ENCODE measurements around the gene C19orf67.

C19orf67 gene

GRCh38 chr19:14061751-14062557 is 23.6 kb downstream of the C19orf67 start, which contains the start of gene PALM3:
PALM3 (minus strand) TSS chr19:14062076; CDS start chr19:14061980, 96 bp downstream.
- Mint-ChIP-seq H3K9me3 (no peaks in the 10 kb centered on the region), H3K36me3 (no peaks in the 10 kb centered on the region), H3K4me1 (peaks cover 20 to 24% of the 10 kb centered on the region in 2 donors), H3K27me3 (peaks cover 36 to 56% of the 10 kb centered on the region in 2 donors), H3K4me3 (no peak within 1 kb of the TSS), H3K27ac (no peak within 1 kb of the TSS)
- ATAC-seq (replicated peaks) (no peak), DNase-seq (no peak)

- Mint-ChIP-seq H3K27me3 (peaks cover 38 to 57% of the 10 kb centered on the region in 2 donors), H3K4me3 (no peak overlapping the region), H3K4me1 (peaks cover 19 to 20% of the 10 kb centered on the region in 2 donors), H3K36me3 (no peaks in the 10 kb centered on the region), H3K9me3 (no peaks in the 10 kb centered on the region), H3K27ac (no peak overlapping the region)
- no peak for ATAC-seq (replicated peaks)
- DNase-seq = no peak
Observed at GRCh38 chr19:14061081-14061749, 24.4 kb downstream of the C19orf67 start.

- H3K36me3 Mint-ChIP-seq = no peaks in the 10 kb centered on the region
- no peak overlapping the region for H3K4me3 Mint-ChIP-seq
- H3K4me1 Mint-ChIP-seq = peaks cover 16 to 18% of the 10 kb centered on the region in 2 donors
- ATAC-seq (replicated peaks) (no peak), DNase-seq (no peak)
- H3K27ac Mint-ChIP-seq = peak overlapping the region; percentile 65
- no peaks in the 10 kb centered on the region for H3K9me3 Mint-ChIP-seq
- peaks cover 38 to 63% of the 10 kb centered on the region in 2 donors for H3K27me3 Mint-ChIP-seq
Observed at GRCh38 chr19:14059652-14060155, 25.9 kb downstream of the C19orf67 start.

- peaks cover 38 to 64% of the 10 kb centered on the region in 2 donors for H3K27me3 Mint-ChIP-seq
- DNase-seq = no peak
- H3K27ac Mint-ChIP-seq = no peak overlapping the region
- H3K4me3 Mint-ChIP-seq = peak overlapping the region in 1 of 2 donors; percentile 6
- peak; percentile 45 to 56 for ATAC-seq (replicated peaks)
- no peaks in the 10 kb centered on the region for H3K9me3 Mint-ChIP-seq
- peaks cover 0 to 2% of the 10 kb centered on the region in 2 donors for H3K36me3 Mint-ChIP-seq
- H3K4me1 Mint-ChIP-seq = peaks cover 16 to 18% of the 10 kb centered on the region in 2 donors
Observed at GRCh38 chr19:14059093-14059480, 26.5 kb downstream of the C19orf67 start.

GRCh38 chr19:14058182-14059092 is 27.1 kb downstream of the C19orf67 start:
- peaks cover 38 to 64% of the 10 kb centered on the region in 2 donors for H3K27me3 Mint-ChIP-seq
- H3K9me3 Mint-ChIP-seq = no peaks in the 10 kb centered on the region
- H3K27ac Mint-ChIP-seq = no peak overlapping the region
- peaks cover 0 to 7% of the 10 kb centered on the region in 2 donors for H3K36me3 Mint-ChIP-seq
- peak overlapping the region; percentile 1 to 84 for H3K4me3 Mint-ChIP-seq
- H3K4me1 Mint-ChIP-seq = peaks cover 16 to 18% of the 10 kb centered on the region in 2 donors
- no peak for ATAC-seq (replicated peaks)
- no peak for DNase-seq

GRCh38 chr19:14056741-14057356 is 28.7 kb downstream of the C19orf67 start:
- no peak for DNase-seq
- peaks cover 10 to 21% of the 10 kb centered on the region in 2 donors for H3K36me3 Mint-ChIP-seq
- no peak overlapping the region for H3K27ac Mint-ChIP-seq
- no peak for ATAC-seq (replicated peaks)
- H3K4me1 Mint-ChIP-seq = peaks cover 16 to 18% of the 10 kb centered on the region in 2 donors
- peaks cover 38 to 64% of the 10 kb centered on the region in 2 donors for H3K27me3 Mint-ChIP-seq
- peak overlapping the region in 1 of 2 donors; percentile 35 for H3K4me3 Mint-ChIP-seq
- peaks cover 0 to 3% of the 10 kb centered on the region in 2 donors for H3K9me3 Mint-ChIP-seq

- peaks cover 14 to 26% of the 10 kb centered on the region in 2 donors for H3K36me3 Mint-ChIP-seq
- no peak for ATAC-seq (replicated peaks)
- peaks cover 0 to 3% of the 10 kb centered on the region in 2 donors for H3K9me3 Mint-ChIP-seq
- peaks cover 16 to 18% of the 10 kb centered on the region in 2 donors for H3K4me1 Mint-ChIP-seq
- no peak for DNase-seq
- no peak overlapping the region for H3K27ac Mint-ChIP-seq
- peaks cover 35 to 59% of the 10 kb centered on the region in 2 donors for H3K27me3 Mint-ChIP-seq
- H3K4me3 Mint-ChIP-seq = no peak overlapping the region
Observed at GRCh38 chr19:14056069-14056666, 29.4 kb downstream of the C19orf67 start.

GRCh38 chr19:14055396-14055795 is 30.2 kb downstream of the C19orf67 start:
- peaks cover 20 to 33% of the 10 kb centered on the region in 2 donors for H3K36me3 Mint-ChIP-seq
- H3K27me3 Mint-ChIP-seq = peaks cover 33 to 52% of the 10 kb centered on the region in 2 donors
- peaks cover 0 to 3% of the 10 kb centered on the region in 2 donors for H3K9me3 Mint-ChIP-seq
- ATAC-seq (replicated peaks) (no peak), DNase-seq (no peak)
- no peak overlapping the region for H3K4me3 Mint-ChIP-seq
- H3K27ac Mint-ChIP-seq = no peak overlapping the region
- peaks cover 16 to 18% of the 10 kb centered on the region in 2 donors for H3K4me1 Mint-ChIP-seq

GRCh38 chr19:14054721-14055120 is 30.9 kb downstream of the C19orf67 start:
- Mint-ChIP-seq H3K4me3 (no peak overlapping the region), H3K4me1 (peaks cover 15 to 16% of the 10 kb centered on the region in 2 donors), H3K27me3 (peaks cover 26 to 46% of the 10 kb centered on the region in 2 donors), H3K9me3 (peaks cover 0 to 3% of the 10 kb centered on the region in 2 donors), H3K36me3 (peaks cover 22 to 40% of the 10 kb centered on the region in 2 donors), H3K27ac (no peak overlapping the region)
- DNase-seq (no peak), ATAC-seq (replicated peaks) (peak in 1 of 2 donors; percentile 12)

GRCh38 chr19:14054099-14054498 is 31.5 kb downstream of the C19orf67 start:
- Mint-ChIP-seq H3K27ac (peak overlapping the region; percentile 10), H3K9me3 (peaks cover 0 to 3% of the 10 kb centered on the region in 2 donors), H3K27me3 (peaks cover 21 to 40% of the 10 kb centered on the region in 2 donors), H3K36me3 (peaks cover 22 to 40% of the 10 kb centered on the region in 2 donors), H3K4me1 (peaks cover 12 to 16% of the 10 kb centered on the region in 2 donors), H3K4me3 (no peak overlapping the region)
- ATAC-seq (replicated peaks) = no peak
- DNase-seq = no peak

GRCh38 chr19:14053500-14053899 is 32.1 kb downstream of the C19orf67 start:
- peaks cover 24 to 46% of the 10 kb centered on the region in 2 donors for H3K36me3 Mint-ChIP-seq
- no peak overlapping the region for H3K27ac Mint-ChIP-seq
- H3K4me3 Mint-ChIP-seq = no peak overlapping the region
- DNase-seq (no peak), ATAC-seq (replicated peaks) (no peak)
- peaks cover 15 to 34% of the 10 kb centered on the region in 2 donors for H3K27me3 Mint-ChIP-seq
- peaks cover 7 to 12% of the 10 kb centered on the region in 2 donors for H3K4me1 Mint-ChIP-seq
- H3K9me3 Mint-ChIP-seq = peaks cover under 1 to 3% of the 10 kb centered on the region in 2 donors

GRCh38 chr19:14053032-14053431 is 32.6 kb downstream of the C19orf67 start:
- peaks cover 2 to 3% of the 10 kb centered on the region in 2 donors for H3K9me3 Mint-ChIP-seq
- peaks cover 10 to 29% of the 10 kb centered on the region in 2 donors for H3K27me3 Mint-ChIP-seq
- no peak for ATAC-seq (replicated peaks)
- H3K36me3 Mint-ChIP-seq = peaks cover 28 to 50% of the 10 kb centered on the region in 2 donors
- no peak overlapping the region for H3K27ac Mint-ChIP-seq
- peaks cover 2 to 10% of the 10 kb centered on the region in 2 donors for H3K4me1 Mint-ChIP-seq
- no peak overlapping the region for H3K4me3 Mint-ChIP-seq
- no peak for DNase-seq

GRCh38 chr19:14052470-14052869 is 33.1 kb downstream of the C19orf67 start:
- no peak overlapping the region for H3K4me3 Mint-ChIP-seq
- DNase-seq = no peak
- H3K9me3 Mint-ChIP-seq = peaks cover 2 to 3% of the 10 kb centered on the region in 2 donors
- peaks cover 28 to 50% of the 10 kb centered on the region in 2 donors for H3K36me3 Mint-ChIP-seq
- H3K27ac Mint-ChIP-seq = peak overlapping the region; percentile 63
- peaks cover 0 to 5% of the 10 kb centered on the region in 2 donors for H3K4me1 Mint-ChIP-seq
- peaks cover 5 to 24% of the 10 kb centered on the region in 2 donors for H3K27me3 Mint-ChIP-seq
- ATAC-seq (replicated peaks) = no peak
